OCI-LY3 (cell line): ENCODE measurements around the gene ABCG1.

Experiments used
- H2AFZ ChIP-seq: fragments of 200-600, 300-600 bp; shearing (Covaris generic); 2 replicates; pipeline ENCODE4 v1.6.0; 2014; ENCODE audit warnings: antibody characterized with exemption, low read depth, low read length
- H3K27ac ChIP-seq: fragments of 200-600, 300-600 bp; sonication (generic); 2 replicates; pipeline ENCODE4 v1.5.1; 2014; ENCODE audit warnings: mild to moderate bottlenecking, low read length, moderate library complexity, mixed read lengths
- H3K27me3 ChIP-seq: fragments of 200-600, 300-600 bp; sonication (generic); 2 replicates; pipeline ENCODE4 v1.6.1; 2014; ENCODE audit warnings: low read depth, low read length, mixed read lengths
- H3K36me3 ChIP-seq: fragments of 200-600, 300-600 bp; sonication (generic); replicated peaks from 2 replicates; pipeline ENCODE3; 2014; ENCODE audit warnings: low read depth, low read length, mixed read lengths
- H3K4me1 ChIP-seq: fragments of 300-600, 200-600 bp; sonication (generic); 2 replicates; pipeline ENCODE4 v1.6.1; 2014; ENCODE audit warnings: low read length, mixed read lengths
- H3K4me2 ChIP-seq: fragments of 200-600, 300-600 bp; sonication (generic); 2 replicates; pipeline ENCODE4 v1.6.1; 2014; ENCODE audit warnings: low read length, mixed read lengths
- H3K4me3 ChIP-seq: fragments of 300-600, 200-600 bp; sonication (generic); 2 replicates; pipeline ENCODE4 v1.5.1; 2014; ENCODE audit warnings: antibody characterized with exemption, mild to moderate bottlenecking, low read length, moderate library complexity
- H3K79me2 ChIP-seq: fragments of 300-600, 200-600 bp; shearing (Covaris generic); 2 replicates; pipeline ENCODE4 v1.6.1; 2014; ENCODE audit warnings: mild to moderate bottlenecking, low read length, mixed read lengths
- H3K9ac ChIP-seq: fragments of 300-600, 200-600 bp; shearing (Covaris generic); 2 replicates; pipeline ENCODE4 v1.6.0; 2014; ENCODE audit warnings: mild to moderate bottlenecking, low read length, moderate library complexity
- H3K9me3 ChIP-seq: fragments of 200-600, 300-600 bp; shearing (Covaris generic); 2 replicates; pipeline ENCODE4 v1.6.1; 2014; ENCODE audit warnings: low read length, mixed read lengths; ENCODE audit not compliant: insufficient read depth
- H4K20me1 ChIP-seq: fragments of 200-600, 300-600 bp; sonication (generic); 2 replicates; pipeline ENCODE4 v1.6.1; 2016; ENCODE audit warnings: low read length, mixed read lengths; ENCODE audit not compliant: insufficient read depth
- CTCF ChIP-seq: fragments of 200-600, 300-600 bp; sonication (generic); IDR thresholded peaks from 2 replicates; pipeline ENCODE4 v1.5.1; 2014; ENCODE audit warnings: antibody characterized with exemption, low read length, low read depth
- EZH2phosphoT487 ChIP-seq: fragments of 200-600 bp; shearing (Covaris generic); IDR thresholded peaks from 2 replicates; pipeline ENCODE4 v1.6.1; 2018; ENCODE audit warnings: antibody characterized with exemption, mixed run types, low read depth

The ABCG1 gene

GRCh38 chr21:42191696-42192595 lies 27.0 kb upstream of the ABCG1 start:
- H3K4me3 ChIP-seq = no peak overlapping the region
- TF ChIP-seq EZH2phosphoT487 (no peak), CTCF (no peak)
- no peaks in the 10 kb centered on the region for H3K9me3 ChIP-seq
- H3K4me1 ChIP-seq = peaks cover 16% of the 10 kb centered on the region
- no peak overlapping the region for H3K27ac ChIP-seq
- H3K36me3 ChIP-seq = no peaks in the 10 kb centered on the region
- no peak overlapping the region for H3K4me2 ChIP-seq
- H3K9ac ChIP-seq = no peak overlapping the region
- H3K27me3 ChIP-seq = no peaks in the 10 kb centered on the region
- H3K79me2 ChIP-seq = no peaks in the 10 kb centered on the region
- H2AFZ ChIP-seq = no peak overlapping the region
- no peaks in the 10 kb centered on the region for H4K20me1 ChIP-seq

- Histone ChIP-seq H3K36me3 (no peaks in the 10 kb centered on the region), H2AFZ (no peak overlapping the region), H3K4me3 (no peak overlapping the region), H4K20me1 (no peaks in the 10 kb centered on the region), H3K9ac (no peak overlapping the region), H3K79me2 (no peaks in the 10 kb centered on the region), H3K4me2 (no peak overlapping the region), H3K9me3 (no peaks in the 10 kb centered on the region), H3K27ac (no peak overlapping the region), H3K27me3 (no peaks in the 10 kb centered on the region), H3K4me1 (peaks cover 11% of the 10 kb centered on the region)
- TF ChIP-seq CTCF (no peak), EZH2phosphoT487 (no peak)
These were observed 25.7 kb upstream of the ABCG1 start for GRCh38 chr21:42193131-42193671.

- Histone ChIP-seq H3K9me3 (no peaks in the 10 kb centered on the region), H3K4me1 (peaks cover 5% of the 10 kb centered on the region), H3K27me3 (no peaks in the 10 kb centered on the region), H3K27ac (no peak overlapping the region), H3K4me2 (no peak overlapping the region), H3K9ac (no peak overlapping the region), H3K4me3 (no peak overlapping the region), H4K20me1 (no peaks in the 10 kb centered on the region), H3K79me2 (no peaks in the 10 kb centered on the region), H2AFZ (no peak overlapping the region), H3K36me3 (no peaks in the 10 kb centered on the region)
- no peak for TF ChIP-seq CTCF
- TF ChIP-seq EZH2phosphoT487 = no peak
These were observed 25.2 kb upstream of the ABCG1 start for GRCh38 chr21:42193721-42194120.

GRCh38 chr21:42194863-42195262 lies 24.1 kb upstream of the ABCG1 start:
- Histone ChIP-seq H3K4me3 (no peak overlapping the region), H3K79me2 (no peaks in the 10 kb centered on the region), H4K20me1 (no peaks in the 10 kb centered on the region), H3K27me3 (0 out of 2 replicates have a peak, but pooled peaks cover 3% of the 10 kb centered on the region), H2AFZ (no peak overlapping the region), H3K4me1 (peaks cover 7% of the 10 kb centered on the region; the same call in 1 of the 2 replicates), H3K36me3 (no peaks in the 10 kb centered on the region), H3K9me3 (no peaks in the 10 kb centered on the region), H3K4me2 (no peak overlapping the region), H3K9ac (no peak overlapping the region), H3K27ac (no peak overlapping the region)
- TF ChIP-seq EZH2phosphoT487 (no peak), CTCF (no peak)
